WTC11 (cell line): ENCODE data around the gene IRF7. TPM values are rescaled to one million over a fixed set of nuclear protein-coding genes. Genes with fewer than 3 reads are reported as not detected.

Experiments used
- ATAC-seq: fragments of 200-7000 bp; cut with Tn5 transposase; 2 replicates; pipeline ENCODE4 v1.10.0; 2021; ENCODE audit warnings: mild to moderate bottlenecking, moderate library complexity
- CTCF ChIA-PET: fragments of 300-600 bp; sonication (Branson Sonifier 250); formaldehyde crosslinking; loops from one replicate; lab custom pipeline; 2021; ENCODE audit warnings: antibody characterized with exemption; lab: Charles Lee
- POLR2A ChIA-PET: fragments of 350-600 bp; sonication (Branson Sonifier 250); formaldehyde crosslinking; loops from one replicate; lab custom pipeline; 2021; ENCODE audit warnings: antibody characterized with exemption; lab: Charles Lee
- DNase-seq: peaks from one replicate; pipeline ENCODE4 v3.0.0; 2021; ENCODE audit warnings: low spot score
- H3K27ac Mint-ChIP-seq: 2 replicates; pipeline ENCODE4 v1.8.0; 2021; ENCODE audit warnings: mixed read lengths
- H3K27me3 Mint-ChIP-seq: 2 replicates; pipeline ENCODE4 v1.8.0; 2021; ENCODE audit warnings: low read depth, mild to moderate bottlenecking, moderate library complexity, mixed read lengths
- H3K36me3 Mint-ChIP-seq: 2 replicates; pipeline ENCODE4 v1.8.0; 2021; ENCODE audit warnings: mixed read lengths
- H3K4me1 Mint-ChIP-seq: 2 replicates; pipeline ENCODE4 v1.8.0; 2022; ENCODE audit warnings: mixed read lengths
- H3K4me3 Mint-ChIP-seq: 2 replicates; pipeline ENCODE4 v1.8.0; 2021; ENCODE audit warnings: mild to moderate bottlenecking, moderate library complexity, mixed read lengths
- H3K9me3 Mint-ChIP-seq: 2 replicates; pipeline ENCODE4 v1.8.0; 2021; ENCODE audit warnings: mixed read lengths
- AR ChIP-seq: fragments of 250-450 bp; sonication (Bioruptor Pico); IDR thresholded peaks from 2 replicates; pipeline ENCODE4 v1.9.0; 2021; ENCODE audit warnings: mild to moderate bottlenecking
- ATF6 ChIP-seq: sonication (generic); formaldehyde crosslinking; IDR thresholded peaks from 2 replicates; pipeline ENCODE4 v1.8.1; 2023; ENCODE audit warnings: mild to moderate bottlenecking, missing genetic modification reagents
- CREM ChIP-seq: sonication (generic); formaldehyde crosslinking; IDR thresholded peaks from 2 replicates; pipeline ENCODE4 v1.8.1; 2022; ENCODE audit warnings: mild to moderate bottlenecking, missing genetic modification reagents, moderate library complexity
- CTCF ChIP-seq: fragments of 200-600 bp; IDR thresholded peaks from 2 replicates; pipeline ENCODE4 v1.8.0; 2022; ENCODE audit warnings: antibody characterized with exemption
- ERG ChIP-seq: fragments of 250-450 bp; sonication (Bioruptor Pico); IDR thresholded peaks from 2 replicates; pipeline ENCODE4 v1.8.0; 2021; ENCODE audit warnings: mild to moderate bottlenecking
- ETV6 ChIP-seq: sonication (generic); formaldehyde crosslinking; IDR thresholded peaks from 2 replicates; pipeline ENCODE4 v1.8.1; 2022; ENCODE audit warnings: mild to moderate bottlenecking, missing genetic modification reagents
- GRHL2 ChIP-seq: fragments of 250-450 bp; sonication (Bioruptor Pico); IDR thresholded peaks from 2 replicates; pipeline ENCODE4 v1.8.0; 2022; ENCODE audit warnings: mild to moderate bottlenecking, moderate library complexity; ENCODE audit not compliant: insufficient replicate concordance, severe bottlenecking
- JUN ChIP-seq: sonication (generic); formaldehyde crosslinking; IDR thresholded peaks from 2 replicates; pipeline ENCODE4 v1.8.0; 2023; ENCODE audit warnings: mild to moderate bottlenecking, missing genetic modification reagents
- NFATC4 ChIP-seq: fragments of 250-450 bp; sonication (Bioruptor Pico); IDR thresholded peaks from 2 replicates; pipeline ENCODE4 v1.9.0; 2021; ENCODE audit warnings: mild to moderate bottlenecking
- NR1H2 ChIP-seq: sonication (generic); formaldehyde crosslinking; IDR thresholded peaks from 2 replicates; pipeline ENCODE4 v1.9.0; 2021; ENCODE audit warnings: mild to moderate bottlenecking, moderate library complexity, missing genetic modification reagents
- PRDM15 ChIP-seq: sonication (generic); formaldehyde crosslinking; IDR thresholded peaks from 2 replicates; pipeline ENCODE4 v1.8.0; 2022; ENCODE audit warnings: missing genetic modification reagents
- USF2 ChIP-seq: sonication (generic); formaldehyde crosslinking; IDR thresholded peaks from 2 replicates; pipeline ENCODE4 v1.8.1; 2023; ENCODE audit warnings: mild to moderate bottlenecking, missing genetic modification reagents, moderate library complexity
- ZNF416 ChIP-seq: fragments of 250-450 bp; sonication (Bioruptor Pico); IDR thresholded peaks from 2 replicates; pipeline ENCODE4 v1.9.0; 2021; ENCODE audit warnings: mild to moderate bottlenecking, inconsistent platforms
- total RNA-seq: library from RNA; stranded (reverse); gene quantifications from 3 replicates; pipeline ENCODE4 v1.2.3, GENCODE V29; 2021

Gene IRF7
- total RNA-seq, 1 experiment from 2014 or later = 11.1 TPM

- ChIA-PET CTCF (interaction anchor here (1.1 kb wide), 1 partner anchor 110 kb away, joined by 3 read pairs; no protein-coding TSS in a partner anchor), POLR2A (interaction anchor here (0.7 to 1.1 kb wide), 2 partner anchors 22 to 642 kb away, joined by 4 read pairs; no protein-coding TSS in a partner anchor)
- Mint-ChIP-seq H3K27me3 (no peaks in the 10 kb centered on the region), H3K4me1 (0 out of 2 replicates have a peak, but pooled peaks cover 4% of the 10 kb centered on the region), H3K9me3 (no peaks in the 10 kb centered on the region), H3K27ac (no peak overlapping the region), H3K4me3 (peak overlapping the region; percentile 78), H3K36me3 (peaks cover 5% of the 10 kb centered on the region)
- TF ChIP-seq ERG (CRISPR knock-in tag) = no peak
- TF ChIP-seq AR (CRISPR knock-in tag) = 0 out of 2 replicates have a peak, but pooled peaks have one; percentile 34
- no peak for TF ChIP-seq ATF6 (CRISPR knock-in tag)
- no peak for TF ChIP-seq ETV6 (CRISPR knock-in tag)
- TF ChIP-seq NFATC4 (CRISPR knock-in tag) = no peak
- no peak for TF ChIP-seq USF2
- TF ChIP-seq JUN (CRISPR knock-in tag) = no peak
- ATAC-seq = no peak
- no peak for DNase-seq
Measured at GRCh38 chr11:616320-617198, 809 bp upstream of the IRF7 start.

- POLR2A ChIA-PET = interaction anchor here (1.0 to 1.1 kb wide), 3 partner anchors 23 to 49 kb away, joined by 3 to 4 read pairs (median 3); no protein-coding TSS in a partner anchor
- H3K27me3 Mint-ChIP-seq = no peaks in the 10 kb centered on the region
- H3K36me3 Mint-ChIP-seq = peaks cover 8% of the 10 kb centered on the region
- peak overlapping the region; percentile 78 for H3K4me3 Mint-ChIP-seq
- H3K4me1 Mint-ChIP-seq = 0 out of 2 replicates have a peak, but pooled peaks cover 4% of the 10 kb centered on the region
- ATAC-seq = peak; percentile 0; the same call in 1 of the 2 replicates
- CTCF ChIA-PET = interaction anchor here (0.8 to 1.4 kb wide), 7 partner anchors 26 to 208 kb away, joined by 3 read pairs; no protein-coding TSS in a partner anchor
- TF ChIP-seq PRDM15 (CRISPR knock-in tag) (no peak), NR1H2 (CRISPR knock-in tag) (no peak), CREM (CRISPR knock-in tag) (0 out of 2 replicates have a peak, but pooled peaks have one; percentile 14), GRHL2 (CRISPR knock-in tag) (no peak), ZNF416 (no peak), CTCF (no peak)
- H3K27ac Mint-ChIP-seq = peak overlapping the region; percentile 95
- no peaks in the 10 kb centered on the region for H3K9me3 Mint-ChIP-seq
- DNase-seq = no peak
Measured at GRCh38 chr11:614623-615503, 887 bp downstream of the IRF7 start.
